ENCODE data around the gene SRM. TPM values are rescaled to one million over a fixed set of nuclear protein-coding genes. Genes with fewer than 3 reads are reported as not detected.

Gene SRM
- total and polyA plus RNA-seq, 2 experiments from 2014 or later, result 48.0 to 104 TPM

DNA sequence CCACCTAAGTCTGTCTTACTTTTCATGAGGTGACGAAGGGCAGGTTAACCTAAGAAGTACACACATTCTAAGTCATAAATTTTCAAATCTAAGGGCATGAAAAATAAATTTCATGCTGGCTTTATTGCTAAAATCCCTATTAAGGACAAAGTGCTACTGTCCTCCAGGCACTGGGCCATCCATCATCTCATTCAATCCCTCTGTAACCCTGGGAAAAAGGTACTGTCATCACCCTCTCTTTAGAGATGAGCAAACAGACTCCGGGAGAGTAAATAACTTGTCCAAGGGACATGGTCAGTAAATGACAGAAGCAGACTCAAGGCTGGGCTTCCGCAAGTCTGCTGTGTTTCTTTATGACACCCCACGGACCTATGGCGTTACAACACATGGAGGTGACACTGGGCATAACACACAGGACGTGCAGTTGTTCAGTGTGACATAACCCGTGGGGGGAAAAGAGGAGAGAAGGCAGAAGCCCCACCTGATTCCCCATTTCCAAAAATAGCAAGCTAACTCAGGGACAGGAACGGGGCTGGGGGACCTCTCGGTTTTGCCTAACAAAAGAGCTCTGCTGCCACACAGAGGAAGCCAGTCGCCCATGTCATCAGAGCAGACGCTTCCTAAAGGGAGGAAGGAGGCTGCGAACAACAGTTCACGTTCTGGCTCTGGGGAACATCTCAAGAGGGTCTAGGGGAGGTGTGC lies 12.5 kb upstream of the SRM start:
- Histone ChIP-seq H3K9me2 (ENCODE audit: insufficient read depth) (no peaks in the 10 kb centered on the region), H3K4me3 (no peak overlapping the region), H3K79me2 (ENCODE audit: insufficient read depth) (no peaks in the 10 kb centered on the region), H3K27me3 (replicated peaks; ENCODE audit: insufficient read depth) (no peaks in the 10 kb centered on the region), H3K27ac (no peak overlapping the region), H3K9me3 (ENCODE audit: low read depth) (no peaks in the 10 kb centered on the region), H3K36me3 (ENCODE audit: low read depth) (peaks cover 50% of the 10 kb centered on the region; the same call in 1 of the 2 replicates), H3K4me1 (ENCODE audit: insufficient read depth) (no peaks in the 10 kb centered on the region), H4K20me1 (ENCODE audit: insufficient read depth) (no peaks in the 10 kb centered on the region), H3K4me2 (ENCODE audit: unreplicated experiment) (no peak overlapping the region), H3F3A (ENCODE audit: insufficient read depth) (no peaks in the 10 kb centered on the region), H2AFZ (no peak overlapping the region), H3K9ac (no peak overlapping the region)
- no peak for TF ChIP-seq EZH2phosphoT487 (IDR thresholded peaks at IDR 0.05; ENCODE audit: insufficient read depth, low read depth)
- in situ Hi-C loops (cut with MboI), result no loop called here
- WGBS, 2 experiments (ENCODE audit: low coverage in 1 of 2, low lambda C conversion rate in 2 of 2, missing lambda C conversion rate in 2 of 2), result 75 to 77% methylated on average over 13 of the region's 13 CpGs
- no peak for DNase-seq

DNA sequence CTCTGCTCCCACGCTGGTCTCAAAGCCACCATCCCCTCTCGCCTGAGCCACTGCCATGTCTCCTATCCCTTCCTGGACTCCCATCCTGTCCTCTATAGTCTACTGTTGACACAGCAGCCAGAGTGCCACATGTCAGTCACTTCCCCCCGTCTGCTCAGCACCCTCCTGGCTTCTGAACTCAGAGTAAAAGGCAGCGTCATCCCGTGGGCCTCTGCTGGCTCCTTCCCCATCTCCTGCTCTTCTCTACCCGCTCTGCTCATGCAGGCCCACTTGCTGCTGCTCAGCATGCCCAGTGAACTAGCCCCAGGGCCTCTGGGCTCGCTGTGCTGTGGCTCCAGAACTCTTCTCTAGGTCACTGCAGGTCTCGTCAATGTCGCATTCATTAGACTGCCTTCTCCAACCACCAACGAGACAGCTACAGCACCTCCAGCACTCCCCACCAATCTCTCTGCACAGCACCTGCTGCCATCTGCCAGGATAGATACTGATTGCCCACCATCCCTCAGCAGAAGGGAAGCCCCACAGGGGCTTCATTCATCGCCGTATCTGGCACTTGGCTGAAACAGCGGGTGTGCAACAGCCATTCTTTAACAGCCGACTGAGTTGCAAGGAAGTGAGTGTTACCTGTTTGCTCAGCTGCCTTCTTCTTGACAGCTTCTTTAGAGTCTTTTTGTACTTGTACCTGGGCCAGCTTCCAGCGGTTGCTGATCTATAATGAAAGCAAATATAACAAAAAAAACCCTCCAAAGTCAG lies 11.8 kb upstream of the SRM start:
- Histone ChIP-seq H3K27ac (no peak overlapping the region), H2AFZ (no peak overlapping the region), H3K36me3 (ENCODE audit: low read depth) (peaks cover 45% of the 10 kb centered on the region; the same call in 1 of the 2 replicates), H3K27me3 (replicated peaks; ENCODE audit: insufficient read depth) (no peaks in the 10 kb centered on the region), H3K4me3 (no peak overlapping the region), H3K4me2 (ENCODE audit: unreplicated experiment) (no peak overlapping the region), H3F3A (ENCODE audit: insufficient read depth) (no peaks in the 10 kb centered on the region), H3K4me1 (ENCODE audit: insufficient read depth) (no peaks in the 10 kb centered on the region), H3K79me2 (ENCODE audit: insufficient read depth) (no peaks in the 10 kb centered on the region), H3K9me2 (ENCODE audit: insufficient read depth) (no peaks in the 10 kb centered on the region), H4K20me1 (ENCODE audit: insufficient read depth) (no peaks in the 10 kb centered on the region), H3K9me3 (ENCODE audit: low read depth) (no peaks in the 10 kb centered on the region), H3K9ac (no peak overlapping the region)
- DNase-seq, result no peak
- no peak for TF ChIP-seq EZH2 (IDR thresholded peaks at IDR 0.05; ENCODE audit: insufficient read depth, poor library complexity, severe bottlenecking)
- no peak for TF ChIP-seq EZH2phosphoT487 (IDR thresholded peaks at IDR 0.05; ENCODE audit: insufficient read depth, low read depth)
- in situ Hi-C loops (cut with MboI), result no loop called here
- 79 to 81% methylated on average over 15 of the region's 15 CpGs for WGBS, 2 experiments (ENCODE audit: low coverage in 1 of 2, low lambda C conversion rate in 2 of 2, missing lambda C conversion rate in 2 of 2)

- H3K4me2 ChIP-seq (ENCODE audit: unreplicated experiment), result no peak overlapping the region
- no peaks in the 10 kb centered on the region for H3K9me3 ChIP-seq (ENCODE audit: low read depth)
- peaks cover 42% of the 10 kb centered on the region for H3K36me3 ChIP-seq (ENCODE audit: low read depth)
- H3K4me1 ChIP-seq (ENCODE audit: insufficient read depth), result no peaks in the 10 kb centered on the region
- H3K79me2 ChIP-seq (ENCODE audit: insufficient read depth), result no peaks in the 10 kb centered on the region
- no peaks in the 10 kb centered on the region for H4K20me1 ChIP-seq (ENCODE audit: insufficient read depth)
- H3F3A ChIP-seq (ENCODE audit: insufficient read depth), result no peaks in the 10 kb centered on the region
- no peak overlapping the region for H3K9ac ChIP-seq
- DNase-seq, result no peak
- no peaks in the 10 kb centered on the region for H3K9me2 ChIP-seq (ENCODE audit: insufficient read depth)
- H3K27me3 ChIP-seq (replicated peaks; ENCODE audit: insufficient read depth), result no peaks in the 10 kb centered on the region
- 83 to 93% methylated on average over 11 of the region's 11 CpGs for WGBS, 2 experiments (ENCODE audit: low coverage in 1 of 2, low lambda C conversion rate in 2 of 2, missing lambda C conversion rate in 2 of 2)
- no peak overlapping the region for H2AFZ ChIP-seq
- in situ Hi-C loops (cut with MboI), result no loop called here
- TF ChIP-seq EZH2phosphoT487 (IDR thresholded peaks at IDR 0.05; ENCODE audit: insufficient read depth, low read depth), result no peak
- TF ChIP-seq EZH2 (IDR thresholded peaks at IDR 0.05; ENCODE audit: insufficient read depth, poor library complexity, severe bottlenecking), result no peak
- no peak overlapping the region for H3K4me3 ChIP-seq
- no peak overlapping the region for H3K27ac ChIP-seq
Observed at GRCh38 chr1:11070876-11071275, 11.1 kb upstream of the SRM start.

GRCh38 chr1:11068600-11069473 lies 9.0 kb upstream of the SRM start:
- Histone ChIP-seq H3K79me2 (ENCODE audit: insufficient read depth) (no peaks in the 10 kb centered on the region), H3K4me3 (no peak overlapping the region), H3F3A (ENCODE audit: insufficient read depth) (0 out of 2 replicates have a peak, but pooled peaks cover 11% of the 10 kb centered on the region), H3K9ac (no peak overlapping the region), H3K36me3 (ENCODE audit: low read depth) (peaks cover 35% of the 10 kb centered on the region), H2AFZ (no peak overlapping the region), H3K4me1 (ENCODE audit: insufficient read depth) (no peaks in the 10 kb centered on the region), H3K27ac (no peak overlapping the region), H3K27me3 (replicated peaks; ENCODE audit: insufficient read depth) (no peaks in the 10 kb centered on the region), H3K9me2 (ENCODE audit: insufficient read depth) (no peaks in the 10 kb centered on the region), H3K9me3 (ENCODE audit: low read depth) (no peaks in the 10 kb centered on the region), H3K4me2 (ENCODE audit: unreplicated experiment) (no peak overlapping the region), H4K20me1 (ENCODE audit: insufficient read depth) (no peaks in the 10 kb centered on the region)
- WGBS, 2 experiments (ENCODE audit: low coverage in 1 of 2, low lambda C conversion rate in 2 of 2, missing lambda C conversion rate in 2 of 2), result 93 to 95% methylated on average over 17 of the region's 17 CpGs
- no peak for DNase-seq
- in situ Hi-C loops (cut with MboI), result no loop called here
- TF ChIP-seq EZH2 (IDR thresholded peaks at IDR 0.05; ENCODE audit: insufficient read depth, poor library complexity, severe bottlenecking) (no peak), EZH2phosphoT487 (IDR thresholded peaks at IDR 0.05; ENCODE audit: insufficient read depth, low read depth) (no peak)

All from GM23248 (cell line).